HT1080 (cell line): Measurements from ENCODE around the gene MICALL2. TPM values are rescaled to one million over a fixed set of nuclear protein-coding genes. Genes with fewer than 3 reads are reported as not detected.

Source experiments
- DNase-seq: peaks from one replicate; pipeline ENCODE4 v3.0.0-alpha.2; 2015; ENCODE audit warnings: low read depth
- total RNA-seq: library from RNA; depleted of rRNA; stranded (reverse); fragments of >200 nt; shearing (Covaris generic); gene quantifications from 2 replicates; pipeline ENCODE4 v1.2.3, GENCODE V29; 2014

MICALL2 gene
- total RNA-seq, 1 experiment from 2014 or later, result 12.6 TPM

GRCh38 chr7:1493571-1493970, 34.3 kb upstream of the MICALL2 start:
- DNase-seq, result no peak

GRCh38 chr7:1493129-1493528, 33.9 kb upstream of the MICALL2 start:
- no peak for DNase-seq

- no peak for DNase-seq
These were observed 33.4 kb upstream of the MICALL2 start for GRCh38 chr7:1492640-1493039.

- DNase-seq, result no peak
These were observed 33.0 kb upstream of the MICALL2 start for GRCh38 chr7:1492221-1492620.

- DNase-seq, result no peak
These were observed 31.6 kb upstream of the MICALL2 start for GRCh38 chr7:1490837-1491236.

GRCh38 chr7:1489336-1489735, 30.1 kb upstream of the MICALL2 start:
- no peak for DNase-seq

- DNase-seq, result no peak
These were observed 28.7 kb upstream of the MICALL2 start for GRCh38 chr7:1488016-1488415.

GRCh38 chr7:1487466-1487865, 28.2 kb upstream of the MICALL2 start:
- no peak for DNase-seq

GRCh38 chr7:1486571-1486970, 27.3 kb upstream of the MICALL2 start:
- DNase-seq, result no peak

- DNase-seq, result no peak
These were observed 25.9 kb upstream of the MICALL2 start for GRCh38 chr7:1485156-1485555.

GRCh38 chr7:1484569-1484968, 25.3 kb upstream of the MICALL2 start:
- DNase-seq, result no peak

- no peak for DNase-seq
These were observed 24.6 kb upstream of the MICALL2 start for GRCh38 chr7:1483536-1484505.

GRCh38 chr7:1483079-1483478, 23.8 kb upstream of the MICALL2 start:
- DNase-seq, result no peak

GRCh38 chr7:1481300-1481699, 22.0 kb upstream of the MICALL2 start:
- DNase-seq, result no peak

GRCh38 chr7:1480670-1481069, 21.4 kb upstream of the MICALL2 start:
- DNase-seq, result no peak

- DNase-seq, result no peak
These were observed 20.0 kb upstream of the MICALL2 start for GRCh38 chr7:1479287-1479686.

GRCh38 chr7:1478480-1478879, 19.2 kb upstream of the MICALL2 start:
- no peak for DNase-seq

- DNase-seq, result no peak
These were observed 17.6 kb upstream of the MICALL2 start for GRCh38 chr7:1476859-1477258.

GRCh38 chr7:1475991-1476390, 16.7 kb upstream of the MICALL2 start:
- DNase-seq, result no peak

- no peak for DNase-seq
These were observed 16.1 kb upstream of the MICALL2 start for GRCh38 chr7:1475393-1475792.

GRCh38 chr7:1474736-1475135, 15.5 kb upstream of the MICALL2 start:
- DNase-seq, result no peak

- peak; percentile 85 for DNase-seq
These were observed 14.7 kb upstream of the MICALL2 start for GRCh38 chr7:1473864-1474512.

- DNase-seq, result no peak
These were observed 11.6 kb upstream of the MICALL2 start for GRCh38 chr7:1470901-1471300.
